Gastrocnemius medialis (tissue), 4 donors: ENCODE results near the gene NRXN2.

Source experiments
- CTCF ChIP-seq, 5 experiments: fragments of 450-650 bp in 3 of 5; fragments of 200-600 bp in 2 of 5; sonication (generic) in 2 of 5; IDR thresholded peaks in 4 of 5; conservative IDR thresholded peaks in 1 of 5; 1 replicate in 4 of 5; 2 replicates in 1 of 5; pipeline ENCODE4 v1.5.1; 2016 to 2019; ENCODE audit warnings: antibody characterized with exemption in 5 of 5, mild to moderate bottlenecking in 3 of 5, moderate library complexity in 3 of 5
- POLR2A ChIP-seq, 2 donors: fragments of 450-650 bp; IDR thresholded peaks; one replicate each; pipeline ENCODE4 v1.6.1; 2017; ENCODE audit warnings: antibody characterized with exemption in 2 of 2, mild to moderate bottlenecking in 2 of 2, moderate library complexity in 2 of 2

DNA sequence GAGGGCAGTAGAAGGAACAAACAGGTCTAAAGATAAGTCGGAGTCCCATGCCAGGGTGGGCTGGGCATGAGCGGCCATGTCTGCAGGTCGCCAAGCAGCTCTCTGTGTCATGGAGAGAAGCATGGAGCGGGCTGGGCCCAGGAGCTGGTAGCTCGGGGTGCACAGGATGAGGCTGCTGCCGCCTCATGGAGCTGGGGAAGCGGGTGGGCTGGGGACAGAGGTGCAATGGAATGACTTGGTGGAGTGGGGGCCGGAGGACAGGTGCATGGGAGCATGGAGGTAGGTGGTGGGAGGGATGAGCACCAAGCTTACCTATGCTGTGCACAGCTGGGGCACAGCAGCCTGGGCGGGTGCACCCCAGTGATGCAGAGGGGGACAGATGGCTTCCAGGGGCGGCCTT is 3.6 kb downstream of the NRXN2 start:
- TF ChIP-seq CTCF (IDR thresholded peaks at IDR 0.05 in 4 of 5, conservative IDR thresholded peaks at IDR 0.05 in 1 of 5) (no peak), POLR2A (IDR thresholded peaks at IDR 0.05) (no peak)
